ENCODE data around the gene ALX4. TPM values are rescaled to one million over a fixed set of nuclear protein-coding genes. Genes with fewer than 3 reads are reported as not detected.

Gene ALX4
- total and polyA plus RNA-seq, 9 of the 15 experiments (the other 6 are each of a cell fraction or from before 2014, with no cell fraction given), result 0.07 to 1.2 (median 0.33) TPM

GRCh38 chr11:44277196-44278090 is 32.5 kb downstream of the ALX4 start:
- no peak overlapping the region for H2AFZ ChIP-seq (ENCODE audit: low read depth, low read length)
- H3K4me1 ChIP-seq (replicated peaks in 1 of 2; ENCODE audit: control insufficient read depth in 2 of 2, insufficient read depth in 2 of 2, low read length in 2 of 2), result peaks cover 2 to 12% of the 10 kb centered on the region in 2 experiments; a peak in 3 of 5 replicates
- no peaks in the 10 kb centered on the region for H3K79me2 ChIP-seq (ENCODE audit: control insufficient read depth, insufficient read depth, low read length)
- ChIA-PET CTCF (ENCODE audit: low intra/inter-chr PET ratio) (interaction anchor here (0.6 kb wide), 1 partner anchor 261 kb away, joined by 3 read pairs; no protein-coding TSS in a partner anchor), POLR2A (interaction anchor here (0.6 to 2.6 kb wide), 2 partner anchors 7 to 112 kb away, joined by 3 to 8 read pairs; no protein-coding TSS in a partner anchor)
- no peak for TF ChIP-seq CGGBP1 (CRISPR knock-in tag; IDR thresholded peaks at IDR 0.05)
- 0 out of 2 replicates have a peak, but pooled peaks have one; percentile 9 for TF ChIP-seq BHLHE40 (IDR thresholded peaks at IDR 0.05; ENCODE audit: low read length)
- H3K27ac ChIP-seq (ENCODE audit: extremely low read depth, low read depth, low read length), result no peak overlapping the region
- H3K36me3 ChIP-seq (ENCODE audit: control insufficient read depth, insufficient read depth, low read length), result no peaks in the 10 kb centered on the region
- H3K9ac ChIP-seq (ENCODE audit: insufficient read depth in 1 of 2, low read depth in 2 of 2, low read length in 2 of 2), result no peak overlapping the region
- intact Hi-C loops (cut with micrococcal nuclease), result no loop called here
- FAIRE-seq (no peak), ATAC-seq (no peak), DNase-seq (ENCODE audit: extremely low read depth in 1 of 4, low spot score in 3 of 4) (no peak)
- 27% methylated on average over 18 of the region's 18 CpGs for WGBS (ENCODE audit: insufficient coverage, low coverage, missing lambda C conversion rate)
- no TSS peak for BruUV-seq (replicated peaks)
- no peak overlapping the region for H3K4me3 ChIP-seq
- H3K9me3 ChIP-seq (replicated peaks; ENCODE audit: control insufficient read depth, insufficient read depth, low read depth, low read length), result no peaks in the 10 kb centered on the region
- H3K27me3 ChIP-seq (ENCODE audit: control insufficient read depth in 2 of 2, insufficient read depth in 2 of 2, low read length in 2 of 2), result peaks cover 0 to 9% of the 10 kb centered on the region in 2 experiments; a peak in 2 of 5 replicates
- H4K20me1 ChIP-seq (replicated peaks; ENCODE audit: control insufficient read depth, insufficient read depth, low read length), result no peaks in the 10 kb centered on the region; the same call in 1 of the 2 replicates
- in situ Hi-C loops (cut with MboI), result no loop called here
- H3K9me1 ChIP-seq (ENCODE audit: control insufficient read depth, insufficient read depth, low read length), result no peaks in the 10 kb centered on the region
- no peak overlapping the region for H3K4me2 ChIP-seq (ENCODE audit: insufficient read depth, low read length)
